Muscle layer of colon (tissue), 2 donors: ENCODE measurements around the gene STC2.

Source experiments
- H3K27ac ChIP-seq: one replicate; pipeline ENCODE4 v1.7.0; 2013; ENCODE audit warnings: low read depth, mild to moderate bottlenecking, low read length, moderate library complexity
- H3K27me3 ChIP-seq, 2 donors: one replicate each; pipeline ENCODE4 v1.7.0; 2013; ENCODE audit warnings: low read length in 2 of 2, mild to moderate bottlenecking in 2 of 2; ENCODE audit not compliant: insufficient read depth in 2 of 2, control insufficient read depth in 1 of 2
- H3K36me3 ChIP-seq: one replicate; pipeline ENCODE4 v1.7.0; 2013; ENCODE audit warnings: mild to moderate bottlenecking, low read length; ENCODE audit not compliant: insufficient read depth
- H3K4me1 ChIP-seq: one replicate; pipeline ENCODE4 v1.7.0; 2013; ENCODE audit warnings: mild to moderate bottlenecking, low read length; ENCODE audit not compliant: insufficient read depth
- H3K4me3 ChIP-seq, 2 donors: one replicate each; pipeline ENCODE4 v1.7.0; 2013; ENCODE audit warnings: low read length in 2 of 2, low read depth in 1 of 2, mild to moderate bottlenecking in 1 of 2, moderate library complexity in 1 of 2
- H3K9ac ChIP-seq: one replicate; pipeline ENCODE4 v1.7.0; 2013; ENCODE audit warnings: low read length
- H3K9me3 ChIP-seq: one replicate; pipeline ENCODE4 v1.7.0; 2013; ENCODE audit warnings: mild to moderate bottlenecking, low read length
- donor health status: abdominal sarcoma.
- donor health status: Adenocarcinoma of cecum.

STC2 gene

DNA sequence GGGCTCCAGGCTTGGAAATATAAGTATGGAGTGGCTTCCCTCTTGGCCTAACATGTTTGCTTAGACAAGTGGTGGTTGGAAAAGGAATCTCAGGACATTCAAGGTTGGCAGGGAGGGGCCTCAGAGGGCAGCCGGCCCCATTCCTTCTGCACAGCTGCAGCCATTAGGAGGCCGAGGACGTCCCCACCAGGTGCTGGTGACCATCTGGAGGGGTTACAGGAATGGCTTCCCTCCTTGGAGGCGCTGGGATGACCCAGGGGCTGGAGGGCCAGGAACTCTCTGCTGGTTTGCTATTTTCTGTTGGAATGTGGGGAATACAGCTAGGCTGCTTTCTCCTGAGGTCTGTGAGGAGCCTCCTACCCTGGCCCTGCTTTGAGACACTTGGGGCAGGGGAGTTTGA, 18.5 kb downstream of the STC2 start:
- peaks cover 0 to 5% of the 10 kb centered on the region in 2 donors for H3K27me3 ChIP-seq
- no peak overlapping the region for H3K27ac ChIP-seq
- no peak overlapping the region for H3K4me3 ChIP-seq
- H3K9me3 ChIP-seq = no peaks in the 10 kb centered on the region
- no peaks in the 10 kb centered on the region for H3K36me3 ChIP-seq
- no peak overlapping the region for H3K9ac ChIP-seq
- peaks cover 22% of the 10 kb centered on the region for H3K4me1 ChIP-seq

DNA sequence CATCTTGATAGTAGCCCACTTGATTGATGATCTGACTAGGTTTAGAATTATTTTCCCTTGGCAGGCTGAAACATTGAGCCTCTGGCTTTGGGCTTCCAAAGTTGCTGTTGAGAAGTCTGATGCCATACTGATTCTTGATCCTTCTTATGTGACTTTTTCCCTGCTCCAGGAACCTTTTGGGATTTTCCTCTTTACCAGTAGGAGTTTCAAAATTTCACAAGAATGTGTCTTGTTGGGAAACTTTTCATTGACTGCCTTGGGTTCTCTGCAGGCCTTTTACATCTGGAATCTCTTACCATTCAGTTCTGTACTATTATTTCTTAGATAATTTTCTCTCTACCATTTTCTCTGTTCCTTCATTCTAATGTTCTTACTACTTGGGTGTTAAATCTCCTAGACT, 20.0 kb downstream of the STC2 start:
- H3K9me3 ChIP-seq = no peaks in the 10 kb centered on the region
- H3K27me3 ChIP-seq = no peaks in the 10 kb centered on the region
- H3K36me3 ChIP-seq = no peaks in the 10 kb centered on the region
- H3K4me3 ChIP-seq = no peak overlapping the region
- no peak overlapping the region for H3K9ac ChIP-seq
- peaks cover 22% of the 10 kb centered on the region for H3K4me1 ChIP-seq
- H3K27ac ChIP-seq = no peak overlapping the region

DNA sequence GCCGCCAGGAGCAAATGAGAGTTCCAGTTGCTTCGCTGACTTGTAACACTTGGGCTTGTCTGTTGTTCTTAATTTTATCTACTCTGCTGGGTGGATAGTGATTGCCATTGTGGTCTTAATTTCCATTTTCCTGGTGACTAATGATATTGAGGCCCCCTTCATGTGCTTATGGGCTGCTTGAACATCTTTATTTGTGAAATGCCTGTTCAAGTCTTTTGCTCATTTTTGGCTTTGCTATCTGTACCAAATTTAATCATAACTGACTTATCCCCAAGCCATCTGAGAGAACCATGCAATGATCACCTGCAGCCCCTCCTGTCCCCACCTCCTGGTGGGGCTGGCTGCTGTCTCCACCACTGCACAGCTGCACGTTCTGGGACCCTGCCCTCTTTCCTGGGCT, 20.5 kb downstream of the STC2 start:
- peaks cover 22% of the 10 kb centered on the region for H3K4me1 ChIP-seq
- no peaks in the 10 kb centered on the region for H3K36me3 ChIP-seq
- H3K27me3 ChIP-seq = no peaks in the 10 kb centered on the region
- no peak overlapping the region for H3K27ac ChIP-seq
- H3K9me3 ChIP-seq = no peaks in the 10 kb centered on the region
- no peak overlapping the region for H3K9ac ChIP-seq
- no peak overlapping the region for H3K4me3 ChIP-seq

DNA sequence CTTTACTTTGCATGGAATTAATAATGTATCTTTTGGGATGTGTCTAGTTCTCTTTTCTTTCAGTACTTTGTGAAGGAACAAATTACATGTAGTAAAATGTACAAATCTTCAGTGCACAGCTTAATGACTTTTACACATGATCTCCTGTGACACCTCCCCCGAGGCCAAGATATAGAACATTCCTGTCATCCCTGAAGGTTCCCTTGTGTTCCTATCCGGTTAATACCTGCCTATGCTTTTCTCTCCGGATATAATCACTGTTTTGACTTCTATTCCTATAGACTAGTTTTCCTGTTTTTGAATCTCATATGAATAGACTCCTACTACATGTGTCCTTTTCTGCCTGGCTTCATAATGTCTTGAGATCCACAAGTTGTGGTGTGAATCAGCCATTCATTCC, 21.5 kb downstream of the STC2 start:
- H3K27me3 ChIP-seq = no peaks in the 10 kb centered on the region
- no peak overlapping the region for H3K4me3 ChIP-seq
- no peak overlapping the region for H3K27ac ChIP-seq

GRCh38 chr5:173304591-173304988, 23.6 kb downstream of the STC2 start:
- no peaks in the 10 kb centered on the region for H3K36me3 ChIP-seq
- H3K27me3 ChIP-seq = no peaks in the 10 kb centered on the region
- no peak overlapping the region for H3K9ac ChIP-seq
- H3K9me3 ChIP-seq = no peaks in the 10 kb centered on the region
- no peak overlapping the region for H3K27ac ChIP-seq
- H3K4me3 ChIP-seq = no peak overlapping the region
- H3K4me1 ChIP-seq = peaks cover under 1% of the 10 kb centered on the region

More for the DNA sequence above, 21.5 kb downstream of the STC2 start:
- H3K36me3 ChIP-seq = no peaks in the 10 kb centered on the region
- no peaks in the 10 kb centered on the region for H3K9me3 ChIP-seq
- H3K4me1 ChIP-seq = peaks cover 22% of the 10 kb centered on the region
- H3K9ac ChIP-seq = no peak overlapping the region

GRCh38 chr5:173303878-173304590, 24.2 kb downstream of the STC2 start:
- Histone ChIP-seq H3K9ac (no peak overlapping the region), H3K27me3 (no peaks in the 10 kb centered on the region), H3K9me3 (no peaks in the 10 kb centered on the region), H3K36me3 (no peaks in the 10 kb centered on the region), H3K4me3 (no peak overlapping the region), H3K4me1 (no peaks in the 10 kb centered on the region), H3K27ac (no peak overlapping the region)

GRCh38 chr5:173302546-173303155, 25.6 kb downstream of the STC2 start:
- no peaks in the 10 kb centered on the region for H3K36me3 ChIP-seq
- H3K9me3 ChIP-seq = no peaks in the 10 kb centered on the region
- no peaks in the 10 kb centered on the region for H3K27me3 ChIP-seq
- no peak overlapping the region for H3K4me3 ChIP-seq
- H3K27ac ChIP-seq = no peak overlapping the region
- H3K9ac ChIP-seq = no peak overlapping the region
- H3K4me1 ChIP-seq = no peaks in the 10 kb centered on the region

DNA sequence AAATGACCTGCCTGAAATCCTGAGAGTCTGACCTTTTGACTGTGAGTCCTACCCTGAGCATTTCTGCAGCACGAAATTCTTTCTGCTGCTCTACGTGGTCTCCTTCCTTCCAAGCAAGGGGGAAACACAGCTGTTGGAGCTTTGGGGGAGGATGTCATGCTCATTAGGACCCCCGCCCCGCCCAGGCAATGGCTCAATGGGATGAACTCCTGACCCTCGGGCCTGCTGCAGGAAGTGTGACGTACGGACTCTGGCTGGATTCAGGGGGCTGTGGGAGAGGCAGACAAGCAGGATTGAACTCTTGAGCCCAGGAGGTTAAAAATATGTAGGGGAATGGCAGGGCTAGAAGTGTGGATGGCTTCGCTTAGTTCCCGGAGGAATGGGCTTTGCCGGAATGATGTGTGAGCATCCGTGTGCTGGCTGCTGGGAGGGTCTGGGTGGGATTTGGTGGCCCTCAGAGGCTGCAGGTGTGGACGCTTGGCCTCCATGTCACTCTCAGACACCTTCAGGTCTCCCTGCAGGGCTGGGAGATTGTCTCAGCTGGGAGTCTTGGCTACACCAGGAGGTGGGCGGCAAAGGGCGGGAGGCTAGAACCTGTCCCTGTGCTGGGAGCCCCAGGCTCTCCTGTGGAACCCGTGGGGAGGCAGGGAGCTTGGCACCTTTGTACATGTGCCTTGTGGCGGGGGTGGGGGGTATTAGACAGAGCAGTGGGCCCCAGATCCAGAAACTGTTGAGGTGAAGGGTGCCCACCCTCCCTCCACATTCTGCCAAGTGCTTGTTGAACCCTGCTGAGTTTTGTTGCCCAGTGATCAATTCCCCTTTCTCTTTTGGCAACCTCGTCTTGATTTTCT, 26.3 kb downstream of the STC2 start:
- no peak overlapping the region for H3K27ac ChIP-seq
- no peak overlapping the region for H3K4me3 ChIP-seq
- no peaks in the 10 kb centered on the region for H3K27me3 ChIP-seq
- H3K9ac ChIP-seq = no peak overlapping the region
- H3K9me3 ChIP-seq = no peaks in the 10 kb centered on the region
- H3K4me1 ChIP-seq = no peaks in the 10 kb centered on the region
- no peaks in the 10 kb centered on the region for H3K36me3 ChIP-seq

DNA sequence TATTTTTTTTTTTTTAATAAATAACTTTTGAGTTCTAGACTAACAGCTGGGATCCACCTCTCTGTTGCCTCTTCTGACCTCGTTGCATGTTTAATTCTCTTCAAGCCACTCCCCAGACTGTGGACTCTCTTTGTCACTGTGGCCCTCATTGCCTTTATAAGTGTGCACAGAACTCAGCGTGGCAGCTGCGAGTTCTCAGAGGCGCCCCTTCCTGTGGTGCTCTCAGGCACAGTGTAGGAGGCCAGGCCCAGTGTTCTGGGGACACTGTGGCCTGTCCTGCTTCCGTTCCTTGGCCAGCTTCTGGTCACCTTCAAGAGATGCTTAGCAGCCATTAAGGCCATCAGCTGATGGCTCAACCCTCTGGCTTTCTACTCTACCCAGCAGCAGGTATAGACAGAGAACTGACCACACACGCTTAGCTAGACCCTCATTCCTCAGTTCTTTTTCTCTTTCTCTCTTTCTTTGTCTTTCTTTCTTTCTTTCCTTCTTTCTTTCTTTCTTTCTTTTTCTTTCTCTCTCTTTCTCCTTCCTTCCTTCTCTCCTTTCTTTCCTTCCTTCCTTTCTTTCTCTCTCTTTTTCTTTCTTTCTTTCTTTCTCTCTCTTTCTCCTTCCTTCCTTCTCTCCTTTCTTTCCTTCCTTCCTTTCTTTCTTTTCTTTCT, 27.7 kb downstream of the STC2 start:
- no peak overlapping the region for H3K27ac ChIP-seq
- H3K9ac ChIP-seq = no peak overlapping the region

GRCh38 chr5:173299820-173300219, 28.4 kb downstream of the STC2 start:
- Histone ChIP-seq H3K9ac (no peak overlapping the region), H3K4me3 (no peak overlapping the region), H3K27ac (no peak overlapping the region), H3K4me1 (no peaks in the 10 kb centered on the region), H3K36me3 (no peaks in the 10 kb centered on the region), H3K9me3 (no peaks in the 10 kb centered on the region), H3K27me3 (peaks cover 0 to 1% of the 10 kb centered on the region in 2 donors)

More for the DNA sequence above, 27.7 kb downstream of the STC2 start:
- Histone ChIP-seq H3K36me3 (no peaks in the 10 kb centered on the region), H3K4me1 (no peaks in the 10 kb centered on the region), H3K4me3 (no peak overlapping the region), H3K27me3 (no peaks in the 10 kb centered on the region), H3K9me3 (no peaks in the 10 kb centered on the region)
